Activated CD4-positive, CD25-positive, alpha-beta regulatory T cell treated with anti-CD3 and anti-CD28 coated beads, Interleukin-2, amount 50 U/mL, for 16 hours (primary cell): Measurements from ENCODE around the gene TXNDC17.
"Not testable (repeated sequence)": the region's sequence is repeated elsewhere in the genome, so short reads cannot be mapped to it uniquely, and the experiment has no call there.

Source experiments
- DNase-seq: peaks from one replicate; pipeline ENCODE4 v3.0.0-alpha.2; 2020; ENCODE audit warnings: low read depth, low spot score

Gene TXNDC17

GRCh38 chr17:6660101-6660500 is 19.2 kb downstream of the TXNDC17 start:
- DNase-seq: no peak

DNA sequence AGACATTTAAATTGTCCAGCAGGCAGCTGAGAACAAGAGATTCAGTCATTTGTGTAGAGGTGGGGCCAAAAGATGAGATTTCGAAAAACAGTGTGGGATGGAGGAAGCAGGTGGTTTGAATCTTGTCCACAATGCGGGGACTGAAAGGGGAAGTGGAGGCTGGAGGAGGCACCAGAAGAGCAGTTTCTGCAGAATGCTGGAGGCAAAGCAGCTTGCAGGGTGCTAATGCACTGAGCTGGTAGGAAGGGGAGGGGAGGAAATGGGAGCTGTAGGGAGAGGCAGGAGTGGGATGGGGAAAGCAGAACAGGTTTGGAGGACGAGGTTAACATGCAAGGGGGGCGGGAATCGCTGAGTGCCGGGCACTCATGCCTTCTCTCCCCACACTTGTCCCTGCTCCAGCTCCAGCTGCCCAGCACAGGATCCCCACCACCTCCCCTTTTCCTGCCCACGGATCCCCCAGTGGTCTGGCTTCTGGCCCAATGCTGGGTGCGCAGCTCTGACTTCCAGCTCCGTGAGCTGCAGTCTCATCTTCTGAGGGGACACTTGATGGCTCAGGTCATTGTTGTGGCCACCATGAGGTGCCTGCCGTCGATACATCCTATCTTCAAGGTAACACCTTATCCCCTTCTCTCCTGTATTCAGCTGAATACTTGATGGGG is 20.1 kb downstream of the TXNDC17 start:
- no peak for DNase-seq

GRCh38 chr17:6661464-6661848 is 20.6 kb downstream of the TXNDC17 start:
- no peak for DNase-seq

GRCh38 chr17:6663200-6663599 is 22.3 kb downstream of the TXNDC17 start:
- not testable (repeated sequence) for DNase-seq

GRCh38 chr17:6666077-6666521 is 25.2 kb downstream of the TXNDC17 start:
- DNase-seq: no peak

DNA sequence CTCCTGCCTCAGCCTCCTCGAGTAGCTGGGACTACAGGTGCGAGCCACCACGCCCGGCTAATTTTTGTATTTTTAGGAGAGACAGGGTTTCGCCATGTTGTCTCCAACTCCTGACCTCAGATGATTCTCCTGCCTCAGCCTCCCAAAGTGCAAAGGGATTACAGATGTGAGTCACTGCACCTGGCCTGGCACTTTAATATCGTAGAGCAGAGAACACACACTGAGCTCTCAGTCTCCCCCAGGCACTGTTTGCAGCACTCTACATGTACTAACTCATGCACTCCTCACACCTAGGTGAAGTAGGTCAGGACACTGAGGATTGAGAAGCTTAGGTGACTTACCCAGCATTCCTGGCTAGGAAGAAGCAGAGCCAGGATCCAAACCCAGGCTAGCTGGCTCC is 25.7 kb downstream of the TXNDC17 start:
- DNase-seq: no peak

- DNase-seq: no peak
These were observed 26.7 kb downstream of the TXNDC17 start for GRCh38 chr17:6667516-6667915.

DNA sequence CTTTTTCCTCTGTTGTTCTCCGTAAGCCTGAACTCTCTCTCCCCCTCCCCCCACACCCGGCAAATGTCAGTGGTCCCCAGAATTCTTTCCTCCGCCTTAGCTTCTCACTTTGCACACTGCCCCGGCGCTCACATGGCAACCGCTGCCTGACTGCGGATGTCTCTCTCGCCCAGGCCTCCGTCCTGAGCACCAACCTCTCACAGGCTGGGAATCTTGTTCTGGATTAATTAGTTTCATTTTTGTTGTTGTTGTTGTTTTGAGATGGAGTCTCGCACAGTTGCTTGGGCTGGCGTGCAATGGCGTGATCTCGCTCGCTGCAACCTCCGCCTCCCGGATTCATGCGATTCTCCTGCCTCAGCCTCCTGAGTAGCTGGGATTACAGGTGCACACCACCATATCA is 27.4 kb downstream of the TXNDC17 start:
- DNase-seq: no peak

DNA sequence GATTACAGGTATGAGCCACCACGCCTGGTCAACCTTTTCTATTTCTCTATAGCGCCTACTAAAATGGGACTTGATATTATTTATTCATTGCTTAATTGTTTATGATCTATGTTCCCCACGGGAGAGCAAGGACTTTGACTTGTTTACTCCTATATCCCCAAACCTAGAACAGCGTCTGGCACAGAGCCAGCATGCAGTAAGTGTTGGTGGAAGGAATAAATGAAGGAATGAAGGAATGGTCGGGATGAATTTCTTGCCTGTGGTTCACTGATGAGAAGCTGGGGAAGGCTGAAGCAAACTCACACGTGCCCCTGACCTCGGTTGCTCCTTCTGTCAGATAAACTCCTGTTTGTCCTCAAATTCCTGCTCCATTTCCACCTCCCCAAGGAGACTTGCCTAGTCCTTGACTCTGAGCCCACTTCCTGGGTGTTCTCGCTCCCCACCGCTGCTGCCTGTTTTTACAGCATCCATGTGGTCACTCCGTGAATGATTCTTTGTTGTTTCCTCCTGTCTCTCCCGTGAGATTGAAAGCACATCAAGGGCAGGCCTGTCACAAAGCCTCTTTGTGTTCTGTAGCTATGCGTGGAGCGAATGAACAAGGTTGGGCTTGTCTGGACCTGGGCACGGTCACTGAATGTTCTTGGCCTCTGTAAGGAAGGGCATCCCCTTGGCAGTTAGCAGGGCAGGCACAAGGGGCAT is 28.0 kb downstream of the TXNDC17 start:
- no peak for DNase-seq

GRCh38 chr17:6669479-6670212 is 28.8 kb downstream of the TXNDC17 start:
- no peak for DNase-seq

DNA sequence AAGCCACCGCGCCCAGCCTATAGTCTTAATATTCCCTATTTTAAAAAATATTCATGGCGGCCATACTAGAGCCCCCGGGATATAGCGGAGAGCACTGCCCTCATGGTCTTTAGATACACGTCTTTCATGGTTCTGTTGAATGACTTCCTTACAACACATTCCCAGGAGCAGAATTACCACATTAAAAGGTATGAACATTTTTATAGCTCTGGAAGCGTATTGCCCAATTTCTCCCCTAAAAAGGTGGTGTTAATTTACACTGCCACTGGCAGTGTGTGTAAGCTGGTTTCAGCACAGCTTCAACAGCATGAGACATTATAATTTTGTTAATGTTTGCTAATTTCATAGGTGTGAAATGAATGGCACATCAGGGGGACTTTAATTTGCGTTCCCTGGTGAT is 29.7 kb downstream of the TXNDC17 start:
- DNase-seq: no peak

- DNase-seq: no peak
These were observed 30.1 kb downstream of the TXNDC17 start for GRCh38 chr17:6670999-6671398.

GRCh38 chr17:6671431-6671830 is 30.6 kb downstream of the TXNDC17 start:
- DNase-seq: no peak

DNA sequence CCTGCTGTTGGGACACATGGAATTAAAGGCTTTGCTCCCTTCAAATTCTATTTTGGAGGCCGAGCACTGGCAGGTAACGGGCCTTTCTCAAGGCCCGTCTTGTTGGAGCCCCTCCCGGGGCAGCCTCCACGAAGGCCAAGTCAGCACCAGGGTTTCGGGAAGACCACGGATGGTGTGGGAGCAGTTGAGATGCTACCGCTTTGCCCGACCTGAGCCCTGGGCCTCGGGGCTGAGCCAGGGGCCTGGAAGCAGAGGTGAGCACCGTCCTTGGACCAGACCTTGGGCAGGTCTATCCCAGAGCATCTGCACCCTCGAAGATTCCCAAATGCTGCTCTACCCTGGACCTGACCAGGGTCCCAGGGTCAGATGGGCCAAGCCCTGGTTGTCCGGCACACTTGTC is 33.7 kb downstream of the TXNDC17 start:
- DNase-seq: no peak

- no peak for DNase-seq
These were observed 34.5 kb downstream of the TXNDC17 start for GRCh38 chr17:6675201-6675825.

DNA sequence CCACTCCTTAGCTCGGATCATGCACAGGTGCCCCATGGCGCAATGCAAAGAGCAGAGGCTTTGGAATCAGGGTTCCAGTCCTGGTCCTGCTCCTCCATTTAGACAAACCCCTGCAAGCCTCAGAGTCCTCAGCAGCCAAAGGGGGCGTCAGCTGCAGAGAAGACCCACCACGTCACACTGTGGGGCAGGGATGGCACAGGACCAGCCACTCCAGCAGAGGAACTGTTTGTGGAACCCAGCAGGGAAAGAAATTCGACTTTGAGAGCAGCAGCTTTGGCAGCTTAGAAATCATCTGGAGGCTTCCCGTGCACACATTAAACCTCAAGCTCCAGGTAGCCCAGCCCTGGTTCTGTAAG is 35.9 kb downstream of the TXNDC17 start:
- DNase-seq: no peak

- DNase-seq: no peak
These were observed 36.4 kb downstream of the TXNDC17 start for GRCh38 chr17:6677158-6677831.

- no peak for DNase-seq
These were observed 37.1 kb downstream of the TXNDC17 start for GRCh38 chr17:6677946-6678345.

GRCh38 chr17:6679241-6679640 is 38.4 kb downstream of the TXNDC17 start:
- no peak for DNase-seq

DNA sequence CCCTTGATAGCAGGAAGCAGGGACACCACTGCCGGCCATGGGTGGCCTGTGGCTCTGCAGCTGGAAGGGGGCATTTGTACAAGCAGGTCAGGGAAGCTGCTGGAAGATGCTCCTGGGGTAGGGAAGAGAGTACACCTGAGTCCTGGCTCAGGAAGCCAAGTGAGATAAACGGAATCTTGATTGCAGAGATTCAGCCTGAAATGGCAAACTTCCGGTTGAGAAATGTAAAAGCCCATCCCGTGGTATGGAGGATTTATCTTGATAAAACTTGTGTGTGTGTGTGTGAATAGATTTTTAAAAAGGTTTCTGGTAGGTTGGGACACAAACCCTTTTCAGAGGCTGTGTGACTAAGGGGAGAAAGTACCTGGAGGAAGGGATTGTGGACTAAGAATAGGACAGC is 40.3 kb downstream of the TXNDC17 start:
- no peak for DNase-seq

DNA sequence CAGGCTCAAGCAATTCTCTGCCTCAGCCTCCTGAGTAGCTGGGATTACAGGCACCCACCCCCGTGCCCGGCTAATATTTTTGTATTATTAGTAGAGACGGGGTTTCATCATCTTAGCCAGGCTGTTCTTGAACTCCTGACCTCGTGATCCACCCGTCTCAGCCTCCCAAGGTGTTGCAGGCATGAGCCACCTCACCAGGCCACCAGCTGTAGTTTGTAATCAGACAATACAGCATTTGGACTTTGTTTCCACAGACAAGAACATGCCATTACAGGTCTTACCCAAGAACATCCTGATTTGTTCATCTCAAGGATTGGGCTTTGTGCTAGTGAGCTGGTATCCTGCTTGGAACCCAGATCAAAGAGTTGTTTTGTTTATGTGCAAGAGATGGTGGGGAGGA is 40.8 kb downstream of the TXNDC17 start:
- no peak for DNase-seq

DNA sequence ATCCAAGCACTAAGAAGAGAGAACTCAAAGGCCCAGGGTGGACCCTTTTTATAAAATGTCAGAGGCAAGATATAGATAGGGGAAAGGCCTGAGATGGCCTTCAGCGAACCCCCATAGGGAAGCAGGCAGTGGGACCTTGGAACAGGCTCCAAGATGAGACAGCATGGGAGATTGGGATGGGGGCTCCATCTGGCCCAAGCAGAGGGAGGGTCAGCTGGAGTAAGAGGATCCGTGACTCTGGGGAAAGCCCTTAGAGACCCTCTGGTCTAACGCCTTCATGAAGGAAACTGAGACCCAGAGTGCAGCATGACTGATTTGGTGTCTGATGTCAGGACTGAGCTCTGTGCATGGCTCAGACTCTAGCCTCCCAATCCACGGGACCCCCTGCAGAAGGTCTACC is 41.5 kb downstream of the TXNDC17 start:
- no peak for DNase-seq
